ENCODE measurements around the gene SOHLH1.

SOHLH1 gene

DNA sequence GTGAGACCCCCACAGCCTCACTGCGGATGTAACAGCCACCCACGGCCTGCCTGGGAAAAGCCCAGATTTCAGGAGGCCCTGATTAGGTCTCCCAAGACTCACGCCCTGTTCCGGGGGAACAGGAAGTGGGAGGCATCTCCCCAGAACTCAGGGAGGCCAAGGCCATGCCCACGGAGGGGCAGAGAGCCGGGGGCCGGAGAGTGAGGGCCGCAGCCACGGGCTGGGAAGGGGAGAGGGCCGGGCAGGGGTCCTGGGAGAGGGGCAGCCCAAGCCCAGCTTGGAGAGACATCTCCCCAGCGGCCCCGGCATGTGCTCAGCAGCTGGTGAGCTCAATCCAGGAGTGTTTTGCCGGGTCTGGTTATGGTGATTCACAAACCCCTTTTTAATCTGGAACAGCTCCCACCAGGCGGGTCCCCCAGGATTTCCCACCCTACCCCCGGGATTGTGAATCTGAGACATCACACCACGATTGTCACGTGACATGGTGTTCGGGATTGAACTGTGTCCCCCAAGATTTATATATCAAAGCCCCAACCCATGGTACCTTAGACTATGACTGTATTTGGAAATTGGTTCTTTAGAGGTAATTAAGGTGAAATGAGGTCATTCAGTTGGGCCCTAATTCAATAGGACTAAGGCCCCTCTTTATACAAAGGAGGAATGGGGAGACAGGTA lies 29.3 kb upstream of the SOHLH1 start:
- DNase-seq = no peak

DNA sequence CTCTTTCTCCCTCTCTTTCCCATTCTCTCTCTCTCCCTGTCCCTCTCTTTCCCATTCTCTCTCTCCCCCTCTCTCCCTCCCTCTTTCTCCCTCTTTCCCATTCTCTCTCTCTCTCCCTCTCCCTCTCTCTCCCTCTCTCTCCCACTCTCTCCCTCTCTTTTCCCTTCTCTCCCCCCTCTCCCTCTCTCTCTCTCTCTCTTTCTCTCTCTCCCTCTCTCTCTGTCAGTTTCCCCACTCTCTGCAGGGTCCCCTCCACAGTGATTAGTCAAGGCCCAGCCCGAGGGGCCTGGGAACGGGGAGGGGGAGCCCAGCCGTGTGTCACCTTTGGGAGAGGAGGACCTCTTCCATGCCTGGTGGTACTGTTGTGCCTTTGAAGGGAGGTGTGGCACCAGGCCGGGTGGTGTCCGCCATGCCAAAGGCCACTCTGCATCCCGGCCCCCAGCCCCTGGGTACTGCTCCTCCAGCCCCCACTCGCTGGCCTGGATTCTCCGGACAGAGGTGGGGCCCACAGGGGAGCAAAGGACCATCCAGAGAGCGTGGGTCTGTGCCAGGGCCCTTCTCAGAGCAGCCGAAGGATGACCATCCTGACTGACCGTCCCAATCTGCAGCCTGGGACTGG lies 28.1 kb upstream of the SOHLH1 start:
- no peak for DNase-seq

DNA sequence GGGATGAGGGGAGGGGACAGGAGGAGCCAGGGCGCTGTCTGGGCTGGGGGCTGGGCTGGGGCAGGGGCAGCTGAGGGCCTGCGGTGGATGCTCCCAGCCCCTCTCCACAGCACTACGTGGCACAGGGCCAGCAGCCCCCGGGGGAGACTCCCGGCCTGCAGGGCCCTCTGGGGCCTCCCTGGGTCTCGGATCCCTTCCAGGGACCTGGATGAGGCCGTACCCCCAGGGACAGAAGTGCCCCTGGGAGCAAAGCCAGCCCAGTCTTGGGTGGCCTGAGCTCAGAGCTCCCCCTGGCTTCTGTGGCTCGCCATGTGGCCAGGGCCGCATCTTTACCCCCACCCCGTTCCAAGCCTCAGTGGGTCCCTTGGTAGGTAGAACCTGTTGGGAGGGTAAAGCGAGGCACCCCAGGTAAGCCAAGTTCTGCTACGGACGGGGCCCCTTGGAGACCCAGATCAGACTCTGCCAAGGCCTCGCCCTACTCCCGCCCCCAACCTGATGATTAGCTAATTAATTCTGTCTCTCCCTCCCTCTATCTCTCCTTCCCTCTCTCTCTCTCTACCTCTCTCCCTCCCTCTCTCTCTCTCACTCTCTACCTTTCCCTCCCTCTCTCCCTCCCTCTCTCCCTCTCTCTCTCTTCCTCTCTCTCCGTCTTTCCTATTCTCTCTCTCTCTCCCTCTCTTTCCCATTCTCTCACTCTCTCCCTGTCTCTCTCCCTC lies 27.0 kb upstream of the SOHLH1 start:
- DNase-seq = no peak

DNA sequence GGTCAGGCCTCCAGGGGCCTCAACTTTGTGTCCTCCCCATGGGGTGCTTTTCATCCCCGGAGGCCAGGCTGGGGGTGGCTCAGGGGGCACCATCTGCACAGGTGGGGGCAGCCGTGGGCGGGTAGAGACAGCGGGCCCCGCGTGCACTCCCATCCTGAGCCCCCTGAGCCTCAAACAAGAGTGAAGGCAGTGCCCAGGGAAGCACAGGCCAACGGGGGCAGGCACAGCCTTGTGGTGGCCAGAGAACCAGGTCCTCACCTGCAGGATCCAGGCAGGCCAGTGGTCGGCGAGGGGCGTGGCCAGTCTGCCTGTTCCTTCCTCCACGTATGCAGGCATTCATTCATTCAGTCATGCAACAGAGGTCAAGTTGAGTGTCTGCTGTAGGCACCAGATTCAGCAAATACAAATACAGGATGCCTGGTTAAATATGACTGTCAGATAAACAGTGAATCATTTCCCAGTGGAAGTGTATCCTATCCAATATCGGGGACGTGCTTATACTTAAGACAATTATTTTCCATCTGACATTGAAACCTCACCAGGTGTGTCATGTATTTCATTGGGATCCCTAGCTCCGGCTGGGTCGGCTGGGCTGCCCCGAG lies 25.0 kb upstream of the SOHLH1 start:
- no peak for DNase-seq

DNA sequence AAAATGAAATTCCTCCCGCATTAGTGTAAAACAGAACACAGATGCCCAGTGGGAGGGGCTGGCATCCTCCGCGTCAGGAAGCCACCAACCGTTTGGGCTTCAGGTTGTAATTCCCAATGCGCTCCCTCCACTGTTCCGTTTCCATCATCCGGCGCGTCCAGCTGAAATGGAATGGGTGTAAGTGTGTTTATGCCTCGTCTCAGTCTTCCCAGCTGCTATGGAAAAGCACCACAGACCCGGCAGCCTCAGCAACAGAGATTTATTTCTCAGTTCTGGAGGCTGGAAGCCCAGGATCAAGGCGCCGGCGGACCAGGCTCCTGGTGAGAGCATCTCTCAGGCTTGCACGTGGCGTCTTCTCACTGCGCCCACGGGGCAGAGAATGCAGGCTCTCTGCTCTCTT lies 23.1 kb upstream of the SOHLH1 start:
- DNase-seq = no peak

DNA sequence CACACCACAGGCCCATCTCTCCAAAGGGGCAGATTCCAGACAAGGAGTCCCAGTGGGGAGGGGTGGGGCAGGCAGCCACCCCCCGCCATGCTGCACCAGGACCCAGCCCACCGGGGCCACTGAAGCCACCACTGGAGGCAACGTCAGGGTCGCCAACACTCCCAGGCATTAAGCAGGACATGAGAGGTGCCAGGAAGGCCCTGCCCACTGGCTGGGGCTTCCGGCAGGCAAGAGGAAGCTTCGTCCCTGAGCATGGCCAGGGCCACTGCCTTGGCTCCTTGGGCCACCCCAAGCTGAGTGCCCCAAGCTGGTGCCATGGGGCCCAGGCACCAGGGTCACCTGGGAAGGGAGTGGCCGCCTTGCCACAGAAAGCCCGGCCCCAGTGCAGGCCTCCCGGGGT lies 20.2 kb upstream of the SOHLH1 start:
- DNase-seq = no peak

DNA sequence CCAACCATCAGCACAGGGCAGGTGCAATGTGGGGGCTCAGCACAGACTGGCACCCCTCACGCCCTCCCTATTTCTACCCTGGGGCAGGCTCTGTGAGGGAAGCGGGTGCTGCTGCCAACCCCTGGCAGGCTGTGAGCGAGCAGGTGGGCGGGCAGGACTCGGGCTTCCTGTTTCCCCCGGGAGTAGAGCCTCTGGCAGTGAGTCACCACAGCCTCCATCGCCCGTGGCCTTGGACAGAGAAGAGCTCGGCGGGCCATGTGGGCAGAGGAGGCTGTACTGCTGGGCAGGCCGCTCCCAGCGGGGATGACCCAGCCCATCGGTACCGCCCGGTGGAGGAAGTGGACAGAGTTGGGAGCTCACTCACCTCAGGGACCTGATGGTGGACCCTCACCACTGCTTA lies 19.3 kb upstream of the SOHLH1 start:
- DNase-seq = no peak

DNA sequence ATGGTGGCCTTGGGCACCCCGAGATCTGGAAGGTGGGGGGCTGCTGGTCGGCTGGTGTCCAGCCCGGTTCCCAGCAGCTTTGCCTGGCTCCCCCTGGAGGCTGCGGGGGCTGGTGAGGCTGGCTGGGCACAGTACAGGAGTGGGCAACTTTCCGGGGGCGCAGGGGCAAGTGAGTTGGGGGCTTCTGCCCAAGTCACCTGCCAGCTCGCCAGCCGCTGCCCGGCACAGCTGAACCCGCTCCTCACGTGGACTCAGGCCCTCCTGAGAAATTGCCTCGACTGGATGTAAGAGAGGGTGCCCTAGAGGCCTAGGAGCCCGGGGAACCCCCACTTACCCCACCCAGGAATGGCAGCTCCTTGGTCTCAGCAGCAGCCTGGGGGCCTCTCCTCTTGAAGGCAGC lies 18.1 kb upstream of the SOHLH1 start:
- DNase-seq = no peak

DNA sequence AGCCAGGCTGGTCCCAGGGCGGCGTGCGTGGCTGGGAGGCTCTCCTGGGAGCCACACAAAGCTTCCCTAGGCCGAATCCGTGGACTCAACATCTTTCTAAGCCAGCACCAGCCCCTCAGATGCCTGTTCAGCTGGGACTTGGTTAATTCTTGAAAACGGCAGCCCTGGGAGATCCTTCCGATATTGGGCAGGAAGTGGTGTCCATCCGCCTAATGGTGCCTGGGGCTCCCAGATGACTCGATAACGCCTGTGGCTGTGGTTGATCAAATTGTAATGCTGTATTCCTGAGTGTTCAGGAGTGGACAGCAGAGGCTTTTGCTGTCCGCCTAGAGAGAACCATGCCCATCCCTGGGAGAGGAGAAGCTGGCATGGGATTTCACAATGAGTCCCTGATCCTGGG lies 16.8 kb upstream of the SOHLH1 start:
- DNase-seq = no peak

DNA sequence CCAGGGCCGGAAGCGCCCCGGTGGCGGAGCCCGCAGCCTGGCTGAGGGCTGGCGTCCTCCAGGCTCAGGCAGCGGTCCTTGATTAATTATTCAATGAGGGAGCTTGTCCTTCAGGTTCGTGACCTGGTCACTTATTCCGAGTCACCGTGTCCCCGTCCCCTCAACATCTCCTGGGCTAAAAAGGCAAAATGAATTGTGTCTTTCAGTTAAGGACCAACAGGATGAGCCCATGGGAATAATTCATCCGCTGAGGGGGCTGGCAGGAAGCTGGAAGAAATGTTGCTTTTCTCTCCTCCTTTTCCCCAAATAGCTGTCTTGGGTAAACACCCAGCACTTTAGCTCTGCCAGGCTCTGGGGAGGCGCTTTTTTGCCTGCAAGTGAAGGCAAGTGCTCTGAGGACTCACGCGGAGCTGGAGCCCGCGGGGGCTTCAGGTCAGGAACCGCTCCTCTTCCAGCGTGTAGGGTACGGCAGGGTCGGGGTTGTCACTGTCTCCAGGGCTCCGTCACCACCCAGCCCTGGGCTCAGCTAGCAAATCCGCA lies 15.8 kb upstream of the SOHLH1 start:
- DNase-seq = no peak

DNA sequence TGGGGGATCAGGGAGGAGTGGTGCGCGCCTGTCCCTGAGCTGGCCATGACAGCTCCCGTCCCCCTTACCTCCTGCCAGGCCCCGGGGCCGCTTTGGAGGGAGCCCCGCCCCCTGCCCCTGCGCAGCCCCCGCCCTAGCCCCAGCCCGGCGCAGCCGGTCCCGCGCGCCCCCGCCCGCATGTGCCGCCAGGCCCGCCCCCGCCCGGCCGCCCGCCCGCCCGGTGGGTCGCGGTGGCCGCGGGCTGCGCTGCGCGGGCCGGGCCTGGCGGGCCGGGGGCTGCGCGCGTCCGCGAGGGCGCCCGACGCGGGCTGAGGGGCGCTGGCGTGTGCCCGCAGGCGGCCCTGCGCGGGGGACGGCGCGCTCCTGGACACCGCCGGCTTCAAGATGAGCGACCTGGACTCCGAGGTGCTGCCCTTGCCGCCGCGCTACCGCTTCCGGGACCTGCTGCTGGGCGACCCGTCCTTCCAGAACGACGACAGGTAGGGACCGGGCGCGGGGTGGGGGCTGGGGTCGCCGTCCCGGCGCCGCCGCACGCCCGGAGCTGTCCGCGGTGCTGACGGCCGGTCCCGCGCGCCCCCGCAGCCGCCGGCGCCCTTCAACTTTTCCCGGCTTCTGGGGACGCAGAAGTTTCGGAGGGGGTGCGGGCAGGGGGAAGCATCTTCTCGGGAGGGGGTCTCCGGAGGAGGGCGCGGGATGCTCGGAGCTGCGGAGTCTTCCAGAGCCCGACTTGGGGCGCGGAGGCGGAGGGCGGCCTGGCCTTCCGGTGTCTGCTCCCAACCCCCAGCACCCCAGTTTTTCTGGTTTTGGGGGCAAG lies 15.2 kb upstream of the SOHLH1 start:
- no peak for DNase-seq

DNA sequence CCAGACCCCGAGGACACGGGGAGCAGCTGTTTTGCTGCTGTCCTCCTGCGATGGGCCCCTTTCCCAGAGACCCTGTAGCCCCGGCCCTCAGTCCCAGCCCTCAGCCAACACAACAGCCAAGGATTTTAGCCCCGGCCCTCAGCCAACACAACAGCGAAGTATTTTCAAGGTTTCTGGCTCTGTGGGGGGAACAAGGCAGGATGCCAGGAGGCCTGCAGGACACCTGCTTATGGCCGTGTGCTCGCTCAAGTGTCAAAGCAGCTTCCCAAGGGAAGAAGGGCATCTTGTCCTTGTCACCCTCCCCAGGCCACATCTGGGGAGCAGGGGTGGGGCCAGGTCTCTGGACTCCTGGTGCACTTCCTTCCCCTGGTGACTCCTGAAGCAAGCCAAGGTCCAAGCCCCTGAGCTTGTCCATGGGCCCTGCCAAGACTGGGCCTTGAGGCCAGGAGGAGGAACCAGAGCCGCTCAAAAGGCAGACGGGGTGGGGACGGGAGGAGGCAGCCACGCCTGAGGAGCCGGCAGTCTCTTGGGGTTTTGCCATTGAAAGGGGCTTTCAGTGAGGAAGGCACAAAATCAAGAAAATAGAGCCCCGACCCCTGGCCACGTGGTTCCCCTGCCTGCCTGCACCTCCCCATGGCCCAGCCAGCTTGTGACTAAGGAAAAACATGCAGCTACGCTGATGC lies 13.5 kb upstream of the SOHLH1 start:
- DNase-seq = no peak

DNA sequence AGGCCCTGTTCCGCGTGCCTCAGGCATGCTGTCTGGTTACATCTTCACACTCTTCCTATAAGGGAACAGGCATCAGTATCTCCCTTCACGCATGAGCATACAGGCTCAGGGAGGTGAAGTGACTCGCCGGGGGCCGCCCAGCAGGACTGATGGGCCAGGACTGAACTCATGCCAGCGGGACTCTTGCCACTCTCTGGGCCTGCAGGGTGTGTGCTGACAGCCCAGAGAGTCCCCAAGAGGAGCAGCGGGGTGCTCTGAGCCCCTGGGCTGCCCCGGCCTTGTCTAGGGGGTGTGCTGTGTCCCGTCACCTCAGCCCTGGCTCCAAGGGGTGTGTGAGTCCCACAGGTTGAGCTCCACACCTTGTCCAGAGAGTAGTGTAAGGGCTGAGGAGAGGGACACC lies 12.6 kb upstream of the SOHLH1 start:
- no peak for DNase-seq

DNA sequence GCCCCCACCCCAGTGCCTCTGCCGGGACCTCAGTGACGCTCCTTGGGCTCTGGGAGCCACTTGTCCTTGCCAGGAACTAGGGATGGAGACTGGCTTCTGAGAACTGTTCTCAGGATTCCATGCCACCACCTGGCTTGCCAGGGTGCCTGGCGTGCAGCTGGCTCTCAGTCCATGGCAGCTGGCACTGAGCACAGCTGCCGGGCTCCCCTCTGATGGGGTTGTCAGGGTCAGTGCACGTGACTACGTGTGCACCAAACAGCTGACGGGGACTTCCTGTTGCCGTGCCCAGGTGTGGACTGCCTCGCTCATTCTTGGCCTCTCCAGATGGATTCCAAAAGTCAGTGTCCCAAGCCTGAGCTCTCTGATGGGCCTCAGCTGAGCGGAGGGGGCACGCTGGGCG lies 12.1 kb upstream of the SOHLH1 start:
- no peak for DNase-seq

DNA sequence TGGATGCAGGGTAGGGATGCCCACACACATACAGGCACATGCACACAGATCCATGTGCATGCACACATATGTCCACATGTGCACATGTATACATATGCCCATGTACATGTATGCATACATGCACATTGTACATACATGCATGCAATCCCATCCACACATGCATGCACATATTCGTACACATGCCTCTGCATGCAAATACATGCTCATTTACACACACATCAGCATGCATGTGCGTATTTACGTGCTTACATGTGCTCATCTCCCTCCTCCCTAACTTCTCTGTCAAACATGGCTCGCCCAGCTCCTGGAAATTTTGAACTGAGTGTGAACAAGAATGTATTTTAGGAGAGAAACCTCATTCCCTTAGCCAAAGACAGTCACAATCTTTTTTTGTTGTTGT lies 8.9 kb upstream of the SOHLH1 start:
- DNase-seq = no peak

DNA sequence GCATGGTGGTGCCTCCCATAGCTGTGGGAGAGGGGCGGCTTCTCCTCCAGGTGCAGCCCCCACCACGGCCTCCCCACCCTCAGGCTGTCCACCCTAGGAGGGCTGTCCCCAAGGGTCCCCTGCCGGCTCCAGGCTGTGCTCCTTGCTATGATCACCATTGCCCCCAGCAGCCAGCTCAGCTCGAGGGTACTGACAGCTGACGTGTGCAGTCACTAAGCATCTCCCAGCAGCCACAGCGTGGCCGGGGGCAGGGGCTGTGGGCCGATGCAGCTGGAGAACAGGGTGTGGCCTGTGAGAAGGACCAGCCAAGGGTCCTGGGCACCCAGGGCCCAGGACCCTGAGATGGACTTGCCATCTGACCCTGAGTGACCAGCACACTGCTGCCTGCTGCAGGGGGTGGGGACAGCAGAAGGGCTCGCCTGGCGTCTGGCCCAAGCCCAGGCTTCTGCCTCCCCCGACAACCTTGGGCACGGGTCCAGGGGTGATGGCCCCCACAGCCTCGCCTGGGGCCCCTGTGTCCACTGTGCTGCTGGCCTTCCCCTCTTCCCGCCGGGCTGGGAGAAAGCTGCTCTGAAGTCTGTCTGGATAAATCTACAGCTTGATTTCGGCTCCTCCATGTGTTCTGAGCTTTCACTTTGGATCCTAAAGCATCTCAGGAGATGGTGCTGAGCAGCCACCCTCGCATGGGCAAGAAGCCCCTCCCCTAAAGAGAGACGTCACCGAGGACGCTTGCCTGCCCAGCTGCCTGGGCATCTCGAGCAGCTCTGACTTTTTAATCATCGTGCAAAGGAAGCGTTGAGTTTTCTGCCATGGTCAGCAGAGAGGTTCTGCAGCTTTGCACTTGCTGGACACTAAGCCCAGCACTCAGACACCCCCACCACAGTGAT lies 8.2 kb upstream of the SOHLH1 start:
- no peak for DNase-seq

DNA sequence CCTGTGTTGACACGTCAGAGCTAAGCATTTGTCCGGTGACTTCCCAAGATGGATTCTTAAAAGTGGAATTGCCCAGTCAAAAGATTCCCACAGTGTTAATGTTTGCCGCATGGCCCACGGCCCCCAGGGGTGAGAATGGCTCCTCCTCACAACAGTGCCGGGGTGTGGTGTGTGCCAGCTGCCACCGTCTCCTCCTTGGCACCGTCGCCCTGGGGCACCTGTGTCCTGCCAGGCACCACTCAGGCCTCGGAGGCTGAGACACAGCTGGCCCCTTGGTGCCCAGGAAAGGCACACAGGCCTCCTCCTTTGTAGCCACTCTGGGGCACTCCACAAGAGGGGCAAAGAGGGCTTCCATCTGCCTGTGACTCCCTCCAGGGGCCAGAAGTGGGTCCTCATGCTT lies 7.0 kb upstream of the SOHLH1 start:
- no peak for DNase-seq

DNA sequence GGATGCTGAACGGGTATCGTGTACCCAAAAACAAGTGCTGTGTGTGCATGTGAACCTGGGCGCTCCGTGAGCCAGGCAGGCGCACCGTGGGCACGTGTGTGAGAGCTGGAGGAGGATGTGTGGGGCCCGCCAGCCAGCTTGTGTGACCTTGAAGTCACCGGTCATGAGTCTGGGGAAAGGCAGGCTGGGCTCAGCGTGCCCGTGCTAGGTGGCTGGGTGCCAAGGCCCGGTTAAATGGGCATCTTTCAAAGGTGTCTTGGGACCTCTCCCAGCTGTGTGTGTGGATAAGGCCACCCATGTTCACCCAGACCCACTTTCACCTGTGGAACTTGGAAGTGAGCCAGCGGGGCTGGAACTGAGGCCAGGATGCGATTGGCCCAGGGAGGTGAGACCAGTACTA lies 6.1 kb upstream of the SOHLH1 start:
- no peak for DNase-seq

DNA sequence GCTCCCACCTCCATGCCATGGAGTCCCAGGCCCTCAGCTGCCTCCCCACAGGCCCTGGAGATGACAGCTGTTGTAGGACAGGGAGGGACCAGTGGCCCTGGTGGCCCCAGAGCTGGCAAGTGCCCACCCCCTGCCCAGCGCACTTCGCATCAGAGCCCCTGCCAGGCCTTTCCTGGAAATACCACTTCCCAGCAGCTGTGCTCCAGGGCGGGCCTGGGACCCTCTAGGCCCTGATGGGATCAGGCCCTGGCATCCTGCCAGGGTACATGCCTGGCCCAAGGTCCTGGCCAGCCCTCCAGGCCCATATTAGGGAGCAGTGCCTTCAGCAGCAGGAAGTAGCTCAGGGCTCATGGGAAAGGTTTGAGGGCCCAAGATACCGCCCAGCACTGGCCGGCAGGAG lies 5.2 kb upstream of the SOHLH1 start:
- DNase-seq = no peak

DNA sequence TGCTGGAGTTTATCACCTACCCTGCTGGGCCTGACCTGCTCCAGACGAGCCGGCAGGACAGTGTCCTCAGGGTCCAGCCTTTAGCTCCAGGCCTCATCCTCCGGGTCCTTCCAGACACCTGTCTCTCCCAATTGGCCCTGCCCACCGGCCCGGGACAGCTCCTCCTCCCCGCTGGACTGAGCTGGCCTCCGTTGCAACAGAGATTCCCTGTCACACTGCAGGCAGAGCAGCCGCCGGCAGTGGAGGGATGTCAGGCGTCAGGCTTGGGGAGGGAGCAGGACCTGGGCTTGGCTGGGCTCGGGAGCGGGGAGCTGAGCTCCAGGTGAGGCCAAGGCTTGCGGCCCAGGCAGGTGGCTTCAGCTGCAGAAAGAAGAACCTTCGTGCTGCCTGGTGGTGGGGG lies 4.4 kb upstream of the SOHLH1 start:
- DNase-seq = no peak

All from activated effector memory CD4-positive, alpha-beta T cell treated with Interleukin-2 at 50 U/mL for 16 hours (primary cell).